Activated CD8-positive, alpha-beta T cell treated with anti-CD3 and anti-CD28 coated beads, Interleukin-2, amount 10 ng/mL, durations not matched to agents 7 days and 5 days (primary cell): ENCODE data around the gene AAGAB. TPM values are rescaled to one million over a fixed set of nuclear protein-coding genes. Genes with fewer than 3 reads are reported as not detected.
A peak's percentile ranks its signal among the peaks of the same experiment; 100 is the strongest.
"Not testable (repeated sequence)": the region's sequence is repeated elsewhere in the genome, so short reads cannot be mapped to it uniquely, and the experiment has no call there.

Source experiments
- ATAC-seq: fragments of 150-1000 bp; cut with Tn5 transposase; one replicate; pipeline ENCODE4 v1.10.0; 2021; ENCODE audit warnings: moderate library complexity
- CTCF ChIA-PET: fragments of 350-600 bp; sonication (Branson Sonifier 250); formaldehyde crosslinking; loops from one replicate; lab custom pipeline; 2021; ENCODE audit warnings: antibody characterized with exemption; lab: Charles Lee
- POLR2A ChIA-PET: fragments of 350-600 bp; sonication (Branson Sonifier 250); formaldehyde crosslinking; loops from one replicate; lab custom pipeline; 2021; ENCODE audit warnings: antibody characterized with exemption; lab: Charles Lee
- DNase-seq: peaks from one replicate; pipeline ENCODE4 v3.0.0-alpha.2; 2020
- H3K27ac Mint-ChIP-seq: one replicate; pipeline ENCODE4 v1.8.0; 2021; ENCODE audit warnings: mild to moderate bottlenecking, mixed read lengths
- H3K27me3 Mint-ChIP-seq: one replicate; pipeline ENCODE4 v1.8.0; 2021; ENCODE audit warnings: low read depth, mixed read lengths
- H3K36me3 Mint-ChIP-seq: one replicate; pipeline ENCODE4 v1.8.0; 2021; ENCODE audit warnings: low read depth, mixed read lengths
- H3K4me1 Mint-ChIP-seq: one replicate; pipeline ENCODE4 v1.8.0; 2021; ENCODE audit warnings: low read depth, mixed read lengths
- H3K4me3 Mint-ChIP-seq: one replicate; pipeline ENCODE4 v1.8.0; 2021; ENCODE audit warnings: mild to moderate bottlenecking, mixed read lengths
- H3K9me3 Mint-ChIP-seq: one replicate; pipeline ENCODE4 v1.8.0; 2022; ENCODE audit warnings: mixed read lengths; ENCODE audit not compliant: insufficient read depth
- total RNA-seq, 2 experiments: library from RNA; stranded (reverse); gene quantifications; one replicate each; pipeline ENCODE4 v1.2.3, GENCODE V29; 2021

Gene AAGAB
- total RNA-seq, 2 experiments from 2014 or later: 57.2 TPM

DNA sequence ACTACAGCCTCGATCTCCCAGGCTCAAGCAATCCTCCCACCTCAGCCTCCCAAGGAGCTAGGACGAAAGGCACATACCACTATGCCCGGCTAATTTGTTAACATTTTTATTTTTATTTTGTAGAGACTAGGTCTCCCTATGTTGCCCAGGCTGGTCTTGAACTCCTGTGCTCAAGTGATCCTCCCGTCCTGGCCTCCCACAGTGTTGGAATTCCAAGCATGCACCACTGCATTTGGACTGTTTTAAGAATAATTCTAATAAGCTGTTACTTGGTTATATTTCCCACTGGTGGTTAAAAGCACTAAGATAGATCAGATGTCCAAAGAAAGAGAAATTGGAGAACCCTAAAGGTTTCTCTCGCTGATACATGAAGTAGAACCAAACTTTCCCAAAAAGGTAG, 3.1 kb downstream of the AAGAB start:
- Mint-ChIP-seq H3K9me3 (peaks cover 11% of the 10 kb centered on the region), H3K27ac (no peak overlapping the region), H3K4me1 (peaks cover 34% of the 10 kb centered on the region), H3K4me3 (no peak overlapping the region), H3K27me3 (peaks cover 10% of the 10 kb centered on the region), H3K36me3 (peaks cover 29% of the 10 kb centered on the region)
- ATAC-seq (no peak), DNase-seq (no peak)
- ChIA-PET POLR2A (no interaction called here), CTCF (interaction anchor here (1.1 to 2.6 kb wide), 2 partner anchors 10 to 52 kb away, joined by 3 to 12 read pairs; no protein-coding TSS in a partner anchor)

GRCh38 chr15:67249830-67250229, 4.6 kb downstream of the AAGAB start:
- DNase-seq (no peak), ATAC-seq (no peak)
- H3K36me3 Mint-ChIP-seq: peaks cover 42% of the 10 kb centered on the region
- ChIA-PET CTCF (no interaction called here), POLR2A (no interaction called here)
- peaks cover 26% of the 10 kb centered on the region for H3K4me1 Mint-ChIP-seq
- no peak overlapping the region for H3K4me3 Mint-ChIP-seq
- H3K27me3 Mint-ChIP-seq: peaks cover under 1% of the 10 kb centered on the region
- H3K27ac Mint-ChIP-seq: no peak overlapping the region
- peaks cover 11% of the 10 kb centered on the region for H3K9me3 Mint-ChIP-seq

- POLR2A ChIA-PET: no interaction called here
These were observed 6.4 kb downstream of the AAGAB start for GRCh38 chr15:67248011-67248505.

GRCh38 chr15:67246606-67247005, 7.9 kb downstream of the AAGAB start:
- H3K27me3 Mint-ChIP-seq, H3K27ac Mint-ChIP-seq, DNase-seq, ATAC-seq, POLR2A ChIA-PET, H3K4me3 Mint-ChIP-seq: not testable (repeated sequence)
- peaks cover 11% of the 10 kb centered on the region for H3K9me3 Mint-ChIP-seq
- H3K36me3 Mint-ChIP-seq: peaks cover 53% of the 10 kb centered on the region
- CTCF ChIA-PET: interaction anchor here (0.6 kb wide), 1 partner anchor 54 kb away, joined by 3 read pairs; no protein-coding TSS in a partner anchor
- peaks cover 22% of the 10 kb centered on the region for H3K4me1 Mint-ChIP-seq

More at GRCh38 chr15:67248011-67248505, 6.4 kb downstream of the AAGAB start:
- ATAC-seq (no peak), DNase-seq (no peak)
- peaks cover 11% of the 10 kb centered on the region for H3K9me3 Mint-ChIP-seq
- no peak overlapping the region for H3K27ac Mint-ChIP-seq
- H3K4me1 Mint-ChIP-seq: peaks cover 23% of the 10 kb centered on the region
- H3K27me3 Mint-ChIP-seq: no peaks in the 10 kb centered on the region
- CTCF ChIA-PET: no interaction called here
- H3K4me3 Mint-ChIP-seq: no peak overlapping the region
- peaks cover 48% of the 10 kb centered on the region for H3K36me3 Mint-ChIP-seq

DNA sequence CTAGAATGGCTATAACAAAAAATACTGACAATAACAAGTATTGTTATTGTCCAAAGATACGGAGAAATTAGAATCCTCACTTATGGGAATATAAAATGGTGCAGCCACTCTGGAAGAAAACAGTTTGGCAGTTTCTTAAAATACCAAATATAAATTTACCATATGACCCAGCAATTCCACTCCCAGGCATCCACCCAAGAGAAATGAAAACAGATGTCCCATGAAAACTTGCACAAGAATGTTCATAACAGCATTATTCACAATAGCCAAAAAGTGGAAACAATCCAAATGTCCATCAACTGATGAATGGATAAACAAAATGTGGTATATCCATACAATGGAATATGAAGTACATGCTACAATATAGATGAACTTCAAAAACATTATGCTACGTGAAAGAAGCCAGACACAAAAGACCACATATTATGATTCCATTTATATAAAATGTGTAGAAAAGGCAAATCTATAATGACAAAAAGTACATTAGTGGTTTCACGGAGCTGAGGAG, 9.4 kb downstream of the AAGAB start:
- Mint-ChIP-seq H3K27me3 (no peaks in the 10 kb centered on the region), H3K4me1 (peaks cover 32% of the 10 kb centered on the region), H3K36me3 (peaks cover 52% of the 10 kb centered on the region), H3K27ac (no peak overlapping the region), H3K4me3 (no peak overlapping the region), H3K9me3 (peaks cover 11% of the 10 kb centered on the region)
- ATAC-seq (no peak), DNase-seq (no peak)
- POLR2A ChIA-PET: no interaction called here
- CTCF ChIA-PET: no interaction called here

- H3K9me3 Mint-ChIP-seq: peaks cover 11% of the 10 kb centered on the region
- ChIA-PET CTCF (interaction anchor here (0.8 kb wide), 1 partner anchor 297 kb away, joined by 3 read pairs; no protein-coding TSS in a partner anchor), POLR2A (no interaction called here)
- no peak overlapping the region for H3K4me3 Mint-ChIP-seq
- peaks cover 44% of the 10 kb centered on the region for H3K36me3 Mint-ChIP-seq
- no peaks in the 10 kb centered on the region for H3K27me3 Mint-ChIP-seq
- DNase-seq (no peak), ATAC-seq (no peak)
- peaks cover 41% of the 10 kb centered on the region for H3K4me1 Mint-ChIP-seq
- no peak overlapping the region for H3K27ac Mint-ChIP-seq
These were observed 11.8 kb downstream of the AAGAB start for GRCh38 chr15:67242708-67243111.

GRCh38 chr15:67241132-67241855, 13.2 kb downstream of the AAGAB start:
- DNase-seq: peak; percentile 42
- peaks cover 41% of the 10 kb centered on the region for H3K4me1 Mint-ChIP-seq
- POLR2A ChIA-PET: no interaction called here

GRCh38 chr15:67240235-67241131, 14.0 kb downstream of the AAGAB start:
- peaks cover 41% of the 10 kb centered on the region for H3K4me1 Mint-ChIP-seq
- no peaks in the 10 kb centered on the region for H3K27me3 Mint-ChIP-seq
- ATAC-seq: peak; percentile 64
- H3K4me3 Mint-ChIP-seq: peak overlapping the region; percentile 44
- H3K9me3 Mint-ChIP-seq: no peaks in the 10 kb centered on the region
- CTCF ChIA-PET: interaction anchor here (0.6 to 2.4 kb wide), 27 partner anchors 10 to 613 kb away, joined by 3 to 18 read pairs (median 4); partner anchors contain the start of genes AAGAB, C15orf61, IQCH and SMAD3
- POLR2A ChIA-PET: interaction anchor here (0.6 to 1.5 kb wide), 2 partner anchors 9 to 40 kb away, joined by 3 to 5 read pairs; no protein-coding TSS in a partner anchor
- peaks cover 31% of the 10 kb centered on the region for H3K36me3 Mint-ChIP-seq
- peak overlapping the region; percentile 61 for H3K27ac Mint-ChIP-seq
- DNase-seq: peak; percentile 30

More at GRCh38 chr15:67241132-67241855, 13.2 kb downstream of the AAGAB start:
- Mint-ChIP-seq H3K27ac (peak overlapping the region; percentile 61), H3K27me3 (no peaks in the 10 kb centered on the region), H3K4me3 (peak overlapping the region; percentile 44), H3K36me3 (peaks cover 31% of the 10 kb centered on the region), H3K9me3 (no peaks in the 10 kb centered on the region)
- CTCF ChIA-PET: interaction anchor here (0.9 to 2.4 kb wide), 16 partner anchors 10 to 295 kb away, joined by 3 to 18 read pairs (median 6); partner anchors contain the start of genes AAGAB, IQCH and SMAD3
- peak; percentile 70 for ATAC-seq

DNA sequence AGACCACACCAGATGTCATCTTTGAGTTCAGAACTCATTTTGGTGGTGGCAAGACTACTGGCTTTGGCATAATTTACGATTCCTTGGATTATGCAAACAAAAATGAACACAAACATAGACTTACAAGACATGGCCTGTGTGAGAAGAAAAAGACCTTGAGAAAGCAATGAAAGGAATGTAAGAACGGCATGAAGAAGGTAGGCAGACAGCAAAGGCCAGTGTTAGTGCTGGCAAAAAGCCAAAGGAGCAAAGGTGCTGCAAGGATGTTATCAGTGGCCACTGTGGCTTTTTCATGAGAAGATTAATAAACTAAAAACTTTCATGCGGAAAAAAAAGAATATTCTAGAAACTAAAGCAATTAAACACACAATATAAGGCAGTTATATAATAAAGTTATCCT, 21.9 kb downstream of the AAGAB start:
- POLR2A ChIA-PET: no interaction called here
- CTCF ChIA-PET: interaction anchor here (0.6 kb wide), 1 partner anchor 256 kb away, joined by 3 read pairs; no protein-coding TSS in a partner anchor
- Mint-ChIP-seq H3K27ac (no peak overlapping the region), H3K4me3 (no peak overlapping the region), H3K4me1 (peaks cover 15% of the 10 kb centered on the region), H3K9me3 (no peaks in the 10 kb centered on the region), H3K27me3 (no peaks in the 10 kb centered on the region), H3K36me3 (peaks cover 61% of the 10 kb centered on the region)
- ATAC-seq (no peak), DNase-seq (no peak)

DNA sequence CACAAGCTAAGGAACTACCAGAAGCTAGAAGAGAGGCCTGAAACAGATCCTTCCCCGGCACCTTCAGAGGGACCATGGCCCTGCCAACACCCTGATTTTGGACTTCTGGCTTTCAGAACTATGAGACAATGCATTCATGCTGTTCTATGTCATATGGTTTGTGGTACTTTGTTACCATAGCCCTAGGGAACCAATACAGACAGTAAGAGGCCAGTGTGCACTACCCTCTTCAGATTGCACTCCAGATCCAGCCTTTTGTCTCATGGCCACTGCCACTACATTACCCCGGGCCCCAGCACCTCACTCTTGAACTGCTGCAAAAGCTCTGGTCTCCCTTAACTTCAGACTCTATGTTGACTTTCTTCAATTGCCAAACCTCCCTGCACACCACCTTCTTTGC, 24.0 kb downstream of the AAGAB start:
- Mint-ChIP-seq H3K9me3 (no peaks in the 10 kb centered on the region), H3K27ac (no peak overlapping the region), H3K4me3 (no peak overlapping the region), H3K4me1 (peaks cover 17% of the 10 kb centered on the region), H3K36me3 (peaks cover 65% of the 10 kb centered on the region), H3K27me3 (no peaks in the 10 kb centered on the region)
- CTCF ChIA-PET: interaction anchor here (1.1 to 1.5 kb wide), 2 partner anchors 9 to 486 kb away, joined by 4 read pairs; no protein-coding TSS in a partner anchor
- ATAC-seq (no peak), DNase-seq (no peak)
- POLR2A ChIA-PET: interaction anchor here (1.4 kb wide), 1 partner anchor 9 kb away, joined by 5 read pairs; no protein-coding TSS in a partner anchor

DNA sequence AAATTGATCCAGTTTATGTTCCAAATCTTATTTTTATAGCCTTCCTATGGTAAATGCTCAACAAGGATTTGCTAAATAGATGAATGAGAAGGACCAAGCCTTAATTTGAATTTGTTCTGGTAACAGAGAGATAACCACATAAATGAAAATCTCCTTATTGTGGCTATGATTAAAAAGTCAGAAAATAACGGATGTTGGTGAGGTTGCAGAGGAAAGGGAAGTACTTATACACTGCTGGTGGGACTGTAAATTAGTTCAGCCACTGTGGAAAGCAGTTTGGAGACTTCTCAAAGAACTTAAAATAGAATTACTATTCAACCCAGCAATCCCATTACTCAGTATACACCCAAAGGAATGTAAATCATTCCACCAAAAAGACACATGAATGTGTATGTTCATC, 26.2 kb downstream of the AAGAB start:
- ChIA-PET CTCF (interaction anchor here (2.9 kb wide), 1 partner anchor 12 kb away, joined by 9 read pairs; no protein-coding TSS in a partner anchor), POLR2A (no interaction called here)
- H3K4me3 Mint-ChIP-seq: no peak overlapping the region
- H3K27ac Mint-ChIP-seq: peak overlapping the region; percentile 68
- H3K9me3 Mint-ChIP-seq: no peaks in the 10 kb centered on the region
- H3K4me1 Mint-ChIP-seq: peaks cover 17% of the 10 kb centered on the region
- H3K27me3 Mint-ChIP-seq: no peaks in the 10 kb centered on the region
- DNase-seq (no peak), ATAC-seq (no peak)
- H3K36me3 Mint-ChIP-seq: peaks cover 55% of the 10 kb centered on the region
